Jurkat, Clone E6-1 (cell line): Measurements from ENCODE around the gene SH3PXD2B.

Experiments used
- DNase-seq: peaks from one replicate; pipeline ENCODE4 v3.0.0-alpha.2; 2011; ENCODE audit warnings: low read depth, low spot score
- H3K4me3 ChIP-seq: 2 replicates; pipeline ENCODE4 v1.5.1; 2011; ENCODE audit warnings: mild to moderate bottlenecking, low read length, control low read depth, moderate library complexity

SH3PXD2B gene

DNA sequence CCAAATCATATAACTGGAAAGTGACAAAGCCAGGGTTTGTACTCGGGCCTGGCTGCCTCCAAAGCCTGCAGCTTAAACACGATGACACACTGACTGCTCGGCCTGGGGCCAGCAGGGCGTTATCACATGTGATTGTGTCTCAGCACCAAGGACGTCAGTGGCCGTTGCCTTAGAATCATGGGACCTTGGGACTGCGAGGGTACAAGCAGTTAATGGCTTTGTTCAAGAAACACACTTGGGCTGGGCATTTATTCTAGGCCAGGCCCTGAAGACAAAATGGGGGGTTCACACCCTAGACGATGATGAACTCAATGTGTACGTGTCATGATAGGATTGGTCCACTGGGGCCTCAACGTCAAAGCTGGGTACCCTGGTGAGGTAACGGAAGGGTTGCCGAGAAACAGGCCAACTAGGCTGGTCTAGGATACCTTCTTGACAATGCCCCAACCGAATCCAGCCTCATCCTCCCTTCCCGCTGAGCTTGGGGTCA is 13.0 kb downstream of the SH3PXD2B start:
- no peak for DNase-seq
- no peak overlapping the region for H3K4me3 ChIP-seq

- DNase-seq, result no peak
- H3K4me3 ChIP-seq, result no peak overlapping the region
Measured at GRCh38 chr5:172440486-172440885, 13.8 kb downstream of the SH3PXD2B start.

DNA sequence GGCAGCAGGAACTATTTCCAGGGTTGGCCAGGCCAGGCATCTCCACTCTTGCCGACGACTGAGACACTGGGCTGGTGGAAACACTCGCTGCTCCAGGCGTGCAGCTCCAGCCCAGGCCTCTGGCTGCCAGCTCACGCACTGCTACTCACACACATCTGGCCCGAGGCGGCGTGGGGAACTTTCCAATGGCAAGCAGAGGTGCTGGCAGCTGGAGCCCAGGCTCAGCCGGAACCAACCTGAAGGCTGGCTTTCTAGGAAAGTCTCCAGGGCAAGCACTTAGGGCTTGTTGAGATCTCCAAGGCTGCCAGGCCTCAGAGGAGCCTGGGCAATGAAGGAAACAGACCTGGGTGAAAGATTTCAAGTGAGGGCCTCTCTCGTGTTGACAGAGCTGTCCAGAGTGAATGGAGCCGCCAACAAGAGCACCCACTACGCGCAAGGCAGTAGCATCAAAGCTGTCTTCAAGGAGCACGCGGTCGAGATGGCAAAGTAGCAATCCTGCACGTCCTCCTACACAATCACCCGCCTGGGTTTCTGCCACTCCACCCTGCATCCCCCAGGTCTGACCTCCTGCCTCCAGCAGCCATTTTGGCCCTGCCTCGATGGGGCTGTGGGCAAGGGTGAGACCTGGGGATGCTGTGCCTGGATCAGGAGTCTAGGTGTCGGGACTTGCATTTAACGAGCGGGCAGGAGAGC is 14.4 kb downstream of the SH3PXD2B start:
- DNase-seq, result no peak
- H3K4me3 ChIP-seq, result no peak overlapping the region

DNA sequence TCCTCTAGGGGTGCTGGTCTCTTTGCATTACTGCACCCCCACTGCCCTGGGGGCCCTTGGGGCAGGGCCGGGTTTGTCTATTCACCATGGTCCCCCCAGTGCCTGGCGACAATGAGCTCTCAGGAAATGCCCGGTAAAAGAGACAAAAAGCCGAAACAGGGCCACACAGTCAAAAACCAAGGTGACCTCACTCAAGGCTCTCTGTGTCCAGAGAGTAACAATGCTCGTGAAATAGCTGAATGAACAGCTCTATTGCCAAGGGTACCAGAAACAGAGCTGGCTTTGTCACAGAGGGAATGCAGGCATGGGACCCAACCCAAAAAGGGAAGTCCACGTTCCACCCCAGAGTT is 16.0 kb downstream of the SH3PXD2B start:
- DNase-seq, result no peak

GRCh38 chr5:172437445-172438318 is 16.6 kb downstream of the SH3PXD2B start:
- no peak for DNase-seq
- no peak overlapping the region for H3K4me3 ChIP-seq

More for the DNA sequence above, 16.0 kb downstream of the SH3PXD2B start:
- H3K4me3 ChIP-seq, result no peak overlapping the region

- no peak for DNase-seq
- no peak overlapping the region for H3K4me3 ChIP-seq
Measured at GRCh38 chr5:172436879-172437369, 17.4 kb downstream of the SH3PXD2B start.

GRCh38 chr5:172436078-172436878 is 18.0 kb downstream of the SH3PXD2B start:
- no peak overlapping the region for H3K4me3 ChIP-seq
- DNase-seq, result no peak

DNA sequence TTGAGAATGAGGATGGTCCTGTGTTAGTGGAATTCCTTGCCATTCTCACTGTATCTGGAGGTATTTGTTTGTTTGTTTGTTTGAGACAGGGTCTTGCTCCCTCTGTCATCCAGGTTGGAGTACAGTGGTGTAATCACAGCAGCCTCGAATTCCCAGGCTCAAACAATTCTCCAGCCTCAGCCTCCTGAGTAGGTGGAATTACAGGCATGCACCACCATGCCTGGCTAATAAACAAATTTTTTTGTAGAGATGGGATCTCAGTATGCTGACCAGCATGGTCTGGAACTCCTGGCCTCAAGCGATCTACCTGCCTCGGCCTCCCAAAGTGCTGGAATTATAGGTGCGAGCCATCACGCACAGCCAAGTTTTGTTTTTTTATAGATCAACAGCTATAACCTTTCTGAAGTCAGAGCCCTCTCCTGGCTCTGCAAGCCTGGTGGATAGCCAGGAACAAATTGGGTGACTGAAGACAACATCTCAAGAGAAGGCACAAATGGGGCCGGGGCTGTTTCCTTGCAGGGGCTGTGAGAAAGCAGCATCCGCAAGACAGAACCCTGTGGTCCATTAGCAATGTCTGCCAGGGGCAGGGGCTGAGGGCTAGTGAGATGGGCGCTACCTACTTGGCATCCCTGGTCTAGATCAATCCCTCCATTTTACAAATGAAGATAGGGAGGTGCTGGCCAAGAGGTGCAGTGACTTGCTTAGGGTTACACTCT is 18.8 kb downstream of the SH3PXD2B start:
- no peak for DNase-seq
- H3K4me3 ChIP-seq, result no peak overlapping the region

GRCh38 chr5:172434251-172434650 is 20.1 kb downstream of the SH3PXD2B start:
- DNase-seq, result no peak
- H3K4me3 ChIP-seq, result no peak overlapping the region

GRCh38 chr5:172433513-172433912 is 20.8 kb downstream of the SH3PXD2B start:
- no peak overlapping the region for H3K4me3 ChIP-seq
- no peak for DNase-seq

GRCh38 chr5:172433071-172433470 is 21.3 kb downstream of the SH3PXD2B start:
- H3K4me3 ChIP-seq, result no peak overlapping the region
- DNase-seq, result no peak

DNA sequence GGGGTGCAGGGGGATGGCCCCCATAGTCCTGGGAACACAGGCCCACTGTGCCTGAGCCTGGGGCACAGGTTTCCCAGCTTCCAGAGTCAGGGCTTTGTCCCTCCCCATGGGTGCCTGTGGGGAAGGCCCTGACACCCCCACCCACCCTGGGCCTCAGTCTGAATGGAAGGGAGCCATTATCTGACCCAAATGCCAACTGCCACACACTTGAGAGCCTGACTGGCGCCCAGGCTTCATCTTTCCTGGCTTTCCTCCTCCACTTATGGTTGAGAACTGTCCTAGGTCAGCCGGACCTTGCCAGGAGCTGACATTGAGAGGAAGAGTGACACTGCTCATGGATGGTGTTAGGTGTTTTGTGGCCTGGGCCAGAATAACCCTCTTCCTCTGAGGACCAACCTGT is 24.0 kb downstream of the SH3PXD2B start:
- DNase-seq, result no peak
- no peak overlapping the region for H3K4me3 ChIP-seq

DNA sequence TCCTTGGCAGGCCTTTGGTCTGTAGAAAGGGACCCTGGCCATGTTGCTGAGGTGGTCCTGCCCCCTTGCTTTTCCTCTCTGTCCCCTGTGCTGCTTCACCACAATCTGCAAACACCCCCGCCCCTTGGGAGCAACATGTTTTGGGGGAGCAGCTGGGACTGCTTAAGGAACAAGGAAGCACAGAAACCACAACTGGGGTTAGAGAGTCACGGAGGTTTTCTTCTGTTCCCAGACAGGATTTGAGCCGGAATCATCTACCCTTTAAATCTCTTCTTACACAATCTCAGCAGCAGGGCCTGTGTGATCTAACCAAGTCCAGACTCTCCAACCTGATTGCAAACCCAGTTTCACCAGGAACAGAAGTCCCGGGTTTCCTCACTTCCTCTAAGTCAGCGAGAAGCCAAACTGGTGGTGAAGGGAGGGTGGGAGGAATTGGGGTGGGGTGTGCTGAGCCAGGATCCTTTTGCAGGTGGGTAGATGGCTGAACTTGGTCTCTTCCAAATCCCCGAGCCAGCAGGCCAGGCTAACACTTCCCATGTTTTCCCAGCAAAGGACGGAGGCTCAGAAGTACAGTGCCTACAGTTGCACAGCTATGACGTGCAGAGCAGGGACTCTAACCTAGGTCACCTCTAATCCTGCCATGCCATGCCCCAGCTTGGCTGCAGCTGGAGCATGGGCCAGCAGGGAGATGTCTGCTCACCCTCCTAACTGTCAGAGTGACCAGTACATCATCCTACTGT is 25.0 kb downstream of the SH3PXD2B start:
- H3K4me3 ChIP-seq, result no peak overlapping the region
- DNase-seq, result no peak

DNA sequence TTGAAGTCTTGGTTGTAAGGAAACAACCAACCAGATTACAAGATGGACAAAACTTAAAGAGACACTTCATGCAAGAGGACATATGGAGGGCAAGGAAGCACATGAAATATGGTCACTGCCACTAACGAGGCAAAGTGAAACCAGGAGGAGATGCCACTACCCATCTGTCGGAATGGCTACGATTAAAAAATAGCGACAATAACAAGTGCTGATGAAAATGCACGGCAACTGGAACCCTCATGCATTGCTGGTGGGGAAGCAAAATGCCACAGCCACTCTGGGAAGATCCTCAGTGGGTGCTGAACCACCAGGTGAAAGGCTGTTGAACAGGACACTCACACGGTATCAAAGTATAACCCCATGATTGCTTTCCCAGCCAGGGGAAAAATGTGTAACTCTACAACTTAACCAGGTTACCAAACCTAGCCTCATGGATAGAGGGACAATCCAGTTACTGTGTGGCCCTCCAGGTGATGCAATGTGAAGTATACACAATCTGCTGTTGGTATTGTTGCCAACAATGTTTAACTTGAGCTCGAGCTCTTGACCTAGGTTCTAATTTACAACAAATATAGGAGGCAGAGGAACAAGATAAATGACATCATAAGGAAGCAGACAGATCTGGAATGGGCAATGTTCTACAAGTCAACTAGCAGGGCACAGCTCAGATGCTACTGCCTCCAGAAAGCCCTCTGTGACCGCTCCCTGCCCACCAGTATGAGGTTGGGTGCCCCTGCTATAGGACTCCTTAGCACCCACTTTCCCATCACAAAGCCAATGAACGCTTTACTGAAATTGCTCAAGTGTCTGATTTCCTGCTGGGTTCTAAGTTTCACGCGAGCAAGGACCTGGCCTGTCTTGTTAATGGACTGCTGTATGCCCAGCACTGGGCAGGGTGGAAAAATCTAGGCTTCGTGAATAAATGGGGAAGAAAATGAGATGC is 25.8 kb downstream of the SH3PXD2B start:
- no peak for DNase-seq
- no peak overlapping the region for H3K4me3 ChIP-seq

GRCh38 chr5:172427202-172427601 is 27.1 kb downstream of the SH3PXD2B start:
- no peak for DNase-seq
- no peak overlapping the region for H3K4me3 ChIP-seq

- no peak overlapping the region for H3K4me3 ChIP-seq
Measured at GRCh38 chr5:172426086-172426485, 28.2 kb downstream of the SH3PXD2B start.

DNA sequence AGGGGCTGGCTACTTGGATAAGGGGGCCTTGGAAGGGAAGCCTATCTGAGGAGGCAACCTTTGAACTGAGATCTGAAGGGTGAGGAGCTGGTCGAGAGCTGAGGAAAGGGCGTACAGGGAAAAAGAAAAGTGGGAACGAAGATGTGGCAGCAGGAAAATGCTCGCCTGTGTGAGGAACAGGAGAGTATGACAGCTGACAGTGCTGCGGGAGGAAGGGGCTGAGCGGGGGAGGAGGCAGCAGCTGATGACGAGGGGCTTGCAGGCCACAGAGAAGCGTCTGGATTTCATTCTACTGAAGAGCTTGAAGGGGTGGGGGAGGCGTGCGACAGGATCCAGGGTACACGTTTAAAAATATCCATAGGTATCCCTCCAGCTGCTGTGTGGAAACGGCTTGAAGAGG is 28.9 kb downstream of the SH3PXD2B start:
- DNase-seq, result no peak
- no peak overlapping the region for H3K4me3 ChIP-seq

More at GRCh38 chr5:172426086-172426485, 28.2 kb downstream of the SH3PXD2B start:
- DNase-seq, result no peak
